ENCODE results near the gene RAET1G.
"Not testable (repeated sequence)": the region's sequence is repeated elsewhere in the genome, so short reads cannot be mapped to it uniquely, and the experiment has no call there.

The RAET1G gene

DNA sequence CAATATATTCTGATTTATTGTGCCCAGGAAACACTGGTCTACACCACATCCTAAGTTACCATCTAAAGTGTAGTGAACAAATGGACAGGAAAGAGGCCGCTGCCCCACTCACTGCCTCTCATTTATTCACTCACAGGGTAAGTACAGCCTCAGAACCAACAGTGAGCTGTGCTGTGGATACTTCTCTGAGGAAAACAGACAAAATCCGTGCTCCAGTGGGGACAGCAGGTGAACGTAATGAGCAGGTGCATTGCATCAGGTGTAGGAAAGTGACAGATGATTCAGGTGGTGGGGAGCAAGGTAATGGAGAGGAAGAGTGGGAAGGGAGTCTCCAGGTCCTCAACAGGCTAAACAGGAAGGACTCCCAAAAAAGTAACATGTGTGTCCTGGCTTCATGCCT is 10.5 kb upstream of the RAET1G start:
- no peak for DNase-seq

DNA sequence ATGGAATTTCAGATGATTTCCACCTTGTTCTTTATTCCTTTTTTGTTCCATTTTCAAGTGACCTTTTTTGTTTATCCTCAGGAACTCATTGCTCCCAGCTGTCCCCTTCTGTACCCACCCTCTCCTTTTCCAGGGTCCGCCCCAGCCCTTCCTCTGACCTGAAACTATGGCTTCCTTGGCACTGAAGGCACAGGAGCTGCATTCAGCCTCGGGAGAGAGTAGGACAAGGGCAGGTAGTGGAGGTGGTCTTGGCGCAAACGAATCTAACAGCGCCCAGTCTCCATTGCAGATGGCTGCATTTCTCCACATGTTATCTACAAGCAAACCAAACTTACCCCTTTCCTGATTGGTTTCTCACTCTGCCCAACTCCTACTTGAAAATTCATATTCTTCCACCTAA is 10.1 kb upstream of the RAET1G start:
- no peak for DNase-seq

DNA sequence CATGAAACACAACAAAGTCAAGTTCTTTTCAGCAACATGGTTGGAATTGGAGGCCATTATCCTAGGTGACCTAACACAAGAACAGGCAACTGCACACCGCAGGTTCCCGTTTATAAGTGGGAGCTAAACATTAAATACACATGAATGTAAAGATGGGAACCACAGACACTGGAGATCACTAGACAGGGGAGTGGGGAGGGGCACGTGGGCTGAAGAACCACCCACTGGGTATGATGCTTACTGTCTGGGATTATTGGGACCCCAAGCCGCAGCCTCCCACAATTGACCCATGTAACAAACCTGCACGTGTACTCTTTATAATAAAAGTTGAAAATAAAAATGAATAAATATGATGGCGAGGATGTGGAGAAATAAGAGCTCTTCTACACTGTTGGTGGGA is 8.6 kb upstream of the RAET1G start:
- no peak for DNase-seq

DNA sequence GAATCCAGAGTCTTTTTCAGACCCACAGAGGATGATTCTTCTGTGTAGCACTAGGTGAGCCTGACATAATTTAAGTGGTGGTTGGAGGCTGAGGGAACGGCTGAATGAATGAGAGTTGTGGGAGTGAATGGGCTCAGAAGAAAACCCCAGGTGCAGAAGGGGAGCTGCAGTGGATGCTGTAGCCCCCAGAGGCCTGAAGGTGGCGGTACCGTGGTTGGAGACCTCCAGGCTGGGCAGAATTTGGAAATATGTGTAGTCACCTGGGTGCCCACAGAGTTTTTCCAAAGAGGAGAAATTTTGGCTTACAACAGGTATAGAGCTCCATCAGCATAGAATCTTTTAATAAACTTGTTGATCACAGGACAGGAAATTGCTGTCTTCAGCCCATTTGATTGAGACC is 6.5 kb upstream of the RAET1G start:
- DNase-seq = no peak

DNA sequence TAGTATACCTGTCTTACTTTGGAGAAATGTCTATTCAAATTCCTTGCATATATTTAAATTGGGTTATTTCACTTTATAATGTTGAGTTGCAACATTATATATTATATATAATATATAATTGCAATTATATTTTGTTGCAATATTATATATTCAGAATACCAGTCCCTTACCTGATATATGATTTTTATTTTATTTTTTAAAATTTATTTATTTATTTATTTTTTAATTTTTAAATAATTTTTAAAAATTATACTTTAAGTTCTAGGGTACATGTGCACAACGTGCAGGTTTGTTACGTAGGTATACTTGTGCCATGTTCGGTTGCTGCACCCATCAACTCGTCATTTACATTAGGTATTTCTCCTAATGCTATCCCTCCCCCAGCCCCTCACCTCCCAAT is 4.1 kb upstream of the RAET1G start:
- DNase-seq = not testable (repeated sequence)

DNA sequence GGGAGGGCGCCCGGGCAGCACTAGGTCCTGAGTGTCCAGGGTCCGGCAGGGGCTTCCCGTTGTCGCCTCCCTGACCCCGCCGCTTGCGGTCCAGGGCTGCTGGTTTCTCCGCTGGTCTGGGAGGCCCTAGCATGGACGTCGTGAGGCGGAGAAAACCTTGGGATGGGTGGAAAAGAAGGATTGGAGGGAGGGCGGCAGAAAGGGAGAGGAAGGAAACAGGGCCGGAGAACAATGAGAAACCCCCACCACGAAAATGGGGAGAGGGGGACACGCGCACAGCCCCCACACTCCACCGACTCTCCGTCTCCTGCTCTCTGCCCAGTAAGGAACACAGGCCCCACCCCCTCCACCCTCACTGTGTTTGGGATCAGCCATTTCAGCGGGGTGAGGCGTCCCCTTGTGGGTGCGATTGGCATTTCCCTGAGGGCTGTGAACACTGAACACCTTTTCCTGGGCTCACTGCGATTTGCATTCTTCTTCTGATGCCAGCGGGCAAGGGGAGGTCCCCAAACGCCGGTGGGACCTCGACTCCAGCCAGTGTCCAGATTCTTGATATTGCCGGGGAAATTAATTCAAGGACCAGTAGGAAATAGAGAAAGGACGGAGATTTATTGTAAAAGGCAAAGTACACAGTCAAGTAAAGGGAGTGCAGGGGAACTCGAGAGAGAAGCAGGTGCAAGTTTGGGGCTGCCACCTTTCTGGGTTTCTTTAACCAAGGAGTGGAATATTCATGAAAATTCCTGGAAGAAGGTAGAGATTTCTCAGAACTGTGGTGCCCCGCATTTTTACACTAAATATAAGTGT is 3.3 kb upstream of the RAET1G start:
- peak; percentile 83 for DNase-seq

DNA sequence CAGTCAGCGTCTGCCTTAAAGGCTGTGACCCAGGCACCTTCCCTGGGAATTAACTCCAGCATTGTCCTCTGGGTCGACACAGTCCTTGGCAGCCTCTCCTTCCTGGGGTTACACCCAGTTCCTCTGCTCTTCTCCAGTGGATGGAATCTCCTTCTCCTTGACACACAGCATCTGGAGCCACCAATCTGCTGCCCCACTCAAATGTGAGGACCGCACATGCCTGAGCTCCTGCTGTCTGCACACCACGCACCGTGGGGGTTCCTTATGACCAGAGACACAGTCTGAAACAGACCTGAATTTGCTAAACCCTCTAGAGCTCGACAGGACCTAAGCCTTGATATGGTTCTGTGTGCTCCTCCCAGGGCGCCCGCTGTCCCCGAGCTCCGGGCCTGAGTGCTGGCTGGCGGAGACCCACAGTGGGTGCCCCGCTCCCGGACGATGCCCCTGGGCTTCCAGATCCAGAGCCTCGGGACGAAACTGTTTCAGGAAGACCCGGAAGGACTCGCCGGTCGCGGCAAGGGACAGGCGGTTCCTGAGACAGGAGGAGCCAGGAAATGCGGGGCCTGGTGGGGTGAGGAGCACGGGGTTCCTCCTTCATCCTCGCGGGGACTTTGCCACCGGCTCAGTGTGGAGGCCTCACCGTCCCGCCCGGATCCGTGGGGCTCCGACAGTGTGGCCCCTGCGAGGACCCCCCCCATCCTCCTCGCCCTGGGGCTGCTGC is 2.5 kb upstream of the RAET1G start:
- DNase-seq = no peak

DNA sequence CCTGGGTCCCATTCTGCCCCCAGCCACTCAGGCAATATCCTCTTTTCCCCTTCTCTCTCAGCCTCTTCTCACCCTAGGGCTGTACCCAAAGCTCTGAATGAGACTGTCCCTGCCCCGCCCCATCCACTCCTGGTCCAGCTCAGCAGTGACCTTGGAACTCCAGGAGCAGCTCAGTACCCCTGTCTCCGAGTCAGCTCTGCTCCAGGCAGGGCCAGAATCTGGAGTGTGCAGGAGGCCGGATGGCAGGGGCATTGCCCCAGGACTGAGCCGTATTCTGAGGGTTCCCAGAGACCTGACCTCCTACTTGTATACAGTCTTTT is 2.0 kb upstream of the RAET1G start:
- DNase-seq = no peak

DNA sequence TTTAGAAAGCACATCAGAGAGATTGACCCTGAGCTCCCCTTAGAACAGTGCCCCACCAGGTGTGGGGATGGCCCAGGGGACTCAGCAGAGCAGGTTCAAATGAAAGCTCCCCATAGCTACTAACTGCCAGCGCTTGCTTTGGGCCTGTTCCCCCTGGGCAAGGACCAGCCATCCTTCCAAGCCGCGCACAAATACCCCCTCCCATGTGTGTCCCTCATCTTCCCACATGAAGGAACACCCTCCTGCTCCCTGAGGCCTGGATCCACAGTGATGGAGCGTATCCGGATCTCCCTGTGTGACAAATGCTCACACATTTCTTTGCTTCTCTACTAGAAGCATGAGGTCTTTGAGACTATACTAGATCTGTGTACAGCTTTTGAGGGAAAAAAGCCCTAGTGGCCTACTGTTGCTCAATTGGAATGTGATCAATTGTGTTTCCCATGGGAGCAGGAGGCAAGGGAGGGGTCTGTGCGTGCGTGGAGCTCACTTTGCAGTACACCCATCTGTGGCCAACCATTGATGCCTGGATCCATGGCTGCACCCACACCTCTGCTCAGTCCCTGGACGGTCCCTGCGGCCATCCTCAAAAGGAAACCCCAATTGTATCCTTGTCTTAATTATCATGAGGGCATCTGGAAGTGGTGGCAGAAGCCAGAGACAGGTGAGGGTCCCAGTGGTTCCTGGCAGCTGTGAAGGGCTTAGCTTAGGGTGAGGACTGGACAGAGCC is 1.4 kb upstream of the RAET1G start:
- DNase-seq = no peak

DNA sequence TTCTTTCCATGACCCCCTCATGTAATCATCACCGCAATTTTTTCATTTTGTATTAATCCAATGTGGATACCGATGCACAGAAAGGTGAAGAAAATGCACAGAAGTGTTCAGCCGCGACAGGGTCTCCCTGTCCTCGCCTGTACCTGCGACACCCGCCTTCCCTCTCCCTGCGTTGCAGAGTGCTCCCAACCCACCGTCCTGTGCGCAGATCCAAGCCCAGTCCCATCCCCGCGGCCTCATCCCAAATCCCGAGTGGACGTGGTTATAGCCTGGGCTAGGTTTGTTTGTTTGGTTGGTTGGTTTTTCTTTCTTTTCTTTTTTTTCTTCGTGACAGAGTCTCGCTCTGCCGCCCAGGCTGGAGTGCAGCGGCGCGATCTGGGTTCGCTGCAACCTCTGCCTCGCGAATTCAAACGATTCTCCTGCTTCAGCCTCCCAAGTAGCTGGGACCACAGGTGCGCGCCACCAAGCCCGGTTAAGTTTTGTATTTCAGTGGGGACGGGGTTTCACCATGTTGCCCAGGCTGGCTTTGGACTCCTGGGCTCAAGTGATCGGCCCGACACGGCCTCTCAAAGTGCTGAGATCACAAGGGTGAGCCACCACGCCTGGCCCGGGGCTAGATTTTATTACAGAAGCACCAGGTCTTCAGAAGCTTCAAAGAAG is 536 bp upstream of the RAET1G start:
- no peak for DNase-seq

DNA sequence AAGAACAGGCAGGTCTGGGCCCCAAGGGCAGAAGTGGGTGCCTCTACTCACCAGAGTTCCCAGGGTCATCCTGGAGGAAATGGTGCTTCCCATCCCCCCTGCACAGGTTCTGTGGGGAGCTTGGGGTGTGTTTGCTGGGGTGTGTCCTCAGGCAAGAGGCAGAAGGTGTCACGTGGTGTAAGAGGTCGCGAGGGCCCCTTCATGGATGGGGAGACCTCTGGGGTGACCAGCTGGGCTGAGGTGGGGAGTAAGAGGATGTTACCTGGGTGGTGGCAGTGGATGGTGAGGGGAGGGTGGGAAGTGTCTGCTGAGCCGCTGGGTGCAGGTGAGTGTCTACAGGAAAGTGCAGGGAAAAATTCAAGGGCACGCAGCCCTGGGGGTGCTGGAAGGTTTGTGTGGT is 830 bp downstream of the RAET1G start:
- DNase-seq = not testable (repeated sequence)

DNA sequence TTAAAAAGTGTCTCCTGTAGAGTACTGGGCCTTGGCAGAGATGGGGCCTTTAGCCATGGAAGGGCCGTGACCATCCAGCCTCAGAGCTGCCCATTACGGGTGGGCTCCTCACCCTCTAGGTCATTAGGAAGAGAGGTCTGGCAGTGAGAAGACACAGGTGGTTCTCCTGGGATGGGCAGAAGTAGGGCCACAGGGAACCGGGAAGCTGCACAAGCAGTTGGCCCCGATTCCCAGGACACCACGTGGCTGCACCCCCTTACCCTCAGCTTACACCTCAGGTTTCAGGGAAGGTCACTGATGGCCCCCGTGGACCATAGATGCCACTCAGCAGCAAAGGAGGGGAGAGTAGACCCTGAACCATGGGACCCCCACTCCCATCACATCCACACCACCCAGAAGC is 1.6 kb downstream of the RAET1G start:
- no peak for DNase-seq

DNA sequence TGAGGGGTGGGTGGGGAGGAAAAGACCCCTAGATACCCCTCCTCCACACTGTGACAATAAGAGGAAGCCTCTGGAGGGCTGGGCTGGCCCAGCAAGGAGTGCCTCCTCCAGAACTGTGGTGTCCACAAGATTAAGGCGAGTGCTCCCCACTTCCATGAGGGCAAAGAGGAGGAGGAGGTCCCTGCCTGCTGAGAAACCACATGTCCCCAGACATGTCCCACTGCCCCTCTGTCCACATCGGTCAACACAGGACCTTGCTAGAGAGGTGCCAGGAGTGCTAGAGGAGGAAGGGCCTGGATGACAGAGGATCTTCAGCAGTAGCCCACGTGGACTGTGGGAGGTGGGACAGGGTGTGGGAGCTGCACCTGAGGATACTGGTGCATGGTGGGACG is 3.1 kb downstream of the RAET1G start:
- no peak for DNase-seq

DNA sequence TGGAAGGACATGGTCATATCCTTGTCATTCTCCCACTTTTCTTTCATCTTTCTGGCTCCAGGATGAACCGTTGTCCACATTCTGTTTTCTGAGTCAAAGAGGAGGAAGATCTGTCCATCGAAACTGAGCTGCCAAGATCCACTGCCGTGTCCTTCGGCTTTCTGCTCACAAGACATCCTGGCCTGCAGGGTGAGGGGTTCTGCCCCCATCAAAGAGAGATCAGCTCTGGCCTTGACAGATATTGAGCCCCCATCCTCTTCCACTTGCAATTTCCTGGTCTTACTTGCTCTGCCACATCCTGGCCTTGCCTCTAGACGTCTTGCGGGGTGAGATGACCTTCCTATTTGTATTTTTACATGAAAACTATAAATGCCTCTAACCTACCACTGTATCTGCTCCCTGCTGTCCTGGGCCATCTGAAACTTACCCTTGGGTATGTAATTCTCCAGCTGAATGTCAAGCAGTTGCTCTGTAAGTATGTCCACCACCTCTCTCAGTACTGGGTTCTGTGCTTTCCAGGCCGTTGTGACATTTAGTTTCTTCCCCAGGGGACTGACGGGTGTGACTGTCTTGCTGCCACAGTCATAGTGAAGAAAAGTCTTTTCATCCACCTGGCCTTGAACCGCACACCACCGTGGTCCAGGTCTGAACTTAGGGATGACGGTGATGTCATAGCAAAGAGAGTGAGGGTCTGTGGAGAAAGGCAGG is 3.6 kb downstream of the RAET1G start:
- not testable (repeated sequence) for DNase-seq

DNA sequence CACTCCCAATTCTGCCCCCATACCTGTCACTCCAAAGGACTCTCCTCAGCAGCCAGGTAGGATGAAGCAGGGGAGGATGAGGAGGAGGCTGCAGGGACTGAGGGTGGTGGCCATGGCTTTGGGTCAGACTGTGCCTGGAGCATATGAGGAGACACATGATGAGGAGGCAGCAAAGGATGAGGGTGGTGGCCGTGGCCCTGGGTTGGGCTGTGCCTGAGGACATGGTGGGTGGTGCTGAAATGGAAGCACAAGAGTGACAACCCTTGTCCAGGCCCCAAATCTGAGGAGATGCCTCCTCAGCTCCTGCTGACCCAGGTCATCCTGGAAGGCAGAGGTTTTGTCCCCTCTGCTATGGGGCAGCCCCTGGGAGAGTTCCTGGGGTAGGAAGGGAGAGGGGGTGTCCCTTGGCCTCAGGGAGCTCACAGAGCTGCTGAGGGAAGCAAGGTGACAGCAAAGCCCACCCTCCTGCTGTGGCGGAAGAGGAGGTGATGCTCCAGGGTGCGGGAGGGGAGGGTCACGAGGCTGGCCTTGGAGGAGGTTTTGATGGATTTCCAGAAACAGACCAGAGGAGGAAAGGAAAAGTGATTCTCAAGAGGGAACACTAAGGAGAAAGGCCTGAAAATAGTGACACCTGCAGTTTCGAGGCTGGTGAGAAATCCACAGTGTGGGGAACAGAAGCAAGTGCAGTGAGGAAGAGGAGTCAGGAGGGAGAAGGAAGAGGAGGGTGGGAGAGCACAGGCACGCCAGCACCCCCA is 4.6 kb downstream of the RAET1G start:
- no peak for DNase-seq

DNA sequence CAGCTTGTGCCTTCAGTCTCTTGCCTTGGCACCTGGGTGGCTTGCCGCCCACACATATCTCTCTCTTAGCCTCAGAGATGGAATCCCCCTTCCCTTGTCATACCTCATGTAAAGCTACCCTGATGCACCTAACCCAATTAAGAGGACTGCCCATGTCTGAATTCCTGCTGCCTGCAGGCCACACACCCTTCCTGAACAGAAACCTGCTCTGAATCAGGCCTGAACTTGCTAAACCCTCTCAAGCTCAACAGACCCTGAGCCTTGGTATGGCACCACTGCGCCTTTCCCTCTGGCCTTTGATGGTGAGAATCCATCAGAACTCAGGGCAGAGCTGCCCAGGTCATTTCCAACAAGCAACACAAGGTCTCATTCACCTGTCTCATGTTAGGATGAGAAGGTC is 5.2 kb downstream of the RAET1G start:
- no peak for DNase-seq

DNA sequence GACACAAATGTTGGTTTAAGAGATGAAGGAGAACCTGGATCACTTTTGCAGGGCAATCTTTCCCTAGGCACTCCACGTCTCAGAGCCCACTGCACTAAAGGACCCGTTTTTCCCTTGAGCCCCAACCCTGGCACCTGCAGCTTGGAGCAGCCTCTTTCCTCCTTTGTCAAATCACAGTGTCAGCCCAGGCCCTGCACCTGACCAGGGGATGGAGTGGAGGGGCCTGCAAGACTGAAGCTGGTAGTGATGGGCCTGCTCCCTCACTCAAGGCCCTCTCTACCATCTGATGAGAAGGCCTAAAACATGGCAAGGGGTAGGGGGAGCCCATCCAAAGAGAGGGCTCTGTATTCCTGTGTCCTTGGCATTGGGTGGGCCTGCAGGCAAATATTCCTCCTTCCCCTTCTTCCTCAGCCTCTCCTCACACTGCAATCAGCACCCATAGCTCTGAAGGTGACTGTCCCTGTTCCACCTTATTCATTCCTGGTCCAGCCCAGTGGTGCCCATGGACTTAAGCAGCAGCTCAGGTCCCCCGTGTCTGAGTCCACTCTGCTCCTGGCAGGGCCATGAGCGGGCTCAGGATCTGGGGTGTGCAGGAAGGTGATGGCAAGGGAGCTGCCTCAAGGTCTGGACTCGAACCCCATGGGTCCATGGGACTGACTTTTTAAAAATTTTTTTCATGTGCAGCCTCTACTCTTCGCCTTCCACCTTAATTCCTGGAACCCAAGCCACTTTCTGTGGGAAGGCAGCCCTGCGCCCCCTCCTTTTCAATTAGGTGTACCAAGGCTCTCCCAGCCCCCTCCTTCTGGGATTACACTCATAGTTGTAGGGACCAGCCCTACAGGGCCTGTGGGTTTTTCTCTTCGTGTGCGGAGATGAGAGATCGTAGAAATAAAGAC is 6.7 kb downstream of the RAET1G start:
- no peak for DNase-seq

DNA sequence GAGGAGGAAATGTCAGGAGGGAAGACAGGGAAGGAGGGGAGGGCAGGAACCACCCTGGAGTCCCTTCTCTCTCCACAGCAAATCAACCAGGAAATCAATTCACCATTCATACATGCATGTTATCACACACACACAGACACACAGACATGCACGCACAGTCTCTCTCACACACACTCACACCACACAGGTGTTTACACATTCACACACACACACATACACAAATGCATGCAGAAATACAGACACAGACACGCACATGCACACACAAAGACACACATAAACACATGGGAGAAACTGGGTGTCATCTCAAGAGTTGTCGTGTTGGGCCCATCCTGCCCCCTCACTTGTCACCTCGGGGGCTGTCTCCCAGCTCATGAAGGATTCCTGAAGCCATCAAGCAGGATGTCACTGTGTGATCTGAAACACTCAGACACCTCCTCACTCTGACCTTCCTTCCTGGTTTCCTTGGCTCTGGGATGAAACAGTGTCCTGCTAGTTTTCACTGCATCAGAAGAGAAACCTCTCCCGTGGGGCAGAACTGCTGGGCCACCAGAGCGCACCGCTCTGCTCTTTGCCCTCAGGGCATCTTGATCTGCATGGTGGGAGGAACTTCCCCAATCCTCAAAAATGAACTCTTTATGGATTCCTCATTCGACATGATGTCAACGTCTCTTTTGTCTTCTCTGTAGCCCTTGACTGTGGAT is 9.2 kb downstream of the RAET1G start:
- DNase-seq = no peak

DNA sequence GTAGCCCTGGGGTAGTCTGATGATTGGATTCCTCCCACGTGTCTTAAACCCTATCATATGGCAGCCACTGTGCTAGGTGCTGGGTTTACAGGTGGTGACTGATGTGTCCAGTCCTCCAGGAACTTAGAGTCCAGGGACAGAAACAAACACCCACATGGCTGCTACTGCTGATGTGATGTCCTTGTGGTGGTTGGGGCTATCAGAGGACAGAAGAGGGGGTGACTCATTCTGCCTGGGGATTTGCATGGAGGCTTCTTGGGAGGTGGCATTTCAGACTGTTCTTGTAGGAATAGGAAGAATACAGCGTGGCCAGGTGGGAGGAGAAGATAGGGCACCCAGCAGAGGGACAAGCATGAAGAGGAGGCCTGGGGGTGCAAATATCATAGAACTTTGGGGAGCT is 9.8 kb downstream of the RAET1G start:
- no peak for DNase-seq

DNA sequence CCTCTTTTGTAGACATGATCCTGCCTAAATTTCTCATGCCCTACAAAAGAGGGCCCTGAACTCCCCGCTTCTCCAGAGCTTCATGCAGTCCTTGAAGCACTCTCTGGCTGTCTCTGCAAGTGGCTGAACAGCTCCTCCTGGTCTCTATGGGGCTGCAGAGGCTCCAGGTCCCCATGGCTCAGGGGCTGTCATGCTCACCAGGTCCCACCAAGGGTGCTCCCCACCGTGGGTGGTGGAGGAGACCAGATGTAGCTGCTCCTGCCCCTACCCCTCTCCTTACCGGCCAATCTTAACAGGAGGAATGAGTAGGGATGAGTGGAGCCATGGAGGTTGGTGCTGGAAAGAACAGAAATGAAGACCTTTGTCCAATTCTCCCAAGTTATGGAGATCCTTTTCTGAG is 10.2 kb downstream of the RAET1G start:
- not testable (repeated sequence) for DNase-seq

Measured in suppressor macrophage treated with lipopolysaccharide for 4 hours (primary cell).